Amniotic epithelial cell (primary cell): ENCODE data around the gene BLACAT1.
"Not testable (repeated sequence)": the region's sequence is repeated elsewhere in the genome, so short reads cannot be mapped to it uniquely, and the experiment has no call there.

ENCODE experiments used
- DNase-seq: peaks from one replicate; pipeline ENCODE4 v3.0.0-alpha.2; 2010; ENCODE audit warnings: low read depth

The BLACAT1 gene

GRCh38 chr1:205438213-205439158 lies 17.4 kb downstream of the BLACAT1 start:
- DNase-seq = peak; percentile 74

GRCh38 chr1:205437570-205437969 lies 18.3 kb downstream of the BLACAT1 start:
- no peak for DNase-seq

GRCh38 chr1:205436776-205437410 lies 19.0 kb downstream of the BLACAT1 start:
- DNase-seq = no peak

GRCh38 chr1:205435578-205436573 lies 20.0 kb downstream of the BLACAT1 start:
- DNase-seq = no peak

- DNase-seq = no peak
These were observed 21.1 kb downstream of the BLACAT1 start for GRCh38 chr1:205434738-205435137.

- not testable (repeated sequence) for DNase-seq
These were observed 23.2 kb downstream of the BLACAT1 start for GRCh38 chr1:205432692-205433091.

GRCh38 chr1:205432116-205432515 lies 23.7 kb downstream of the BLACAT1 start:
- no peak for DNase-seq

GRCh38 chr1:205430696-205431305 lies 25.0 kb downstream of the BLACAT1 start:
- peak; percentile 38 for DNase-seq

- no peak for DNase-seq
These were observed 25.8 kb downstream of the BLACAT1 start for GRCh38 chr1:205429762-205430695.

GRCh38 chr1:205424901-205425600 lies 30.8 kb downstream of the BLACAT1 start:
- no peak for DNase-seq

- no peak for DNase-seq
These were observed 31.9 kb downstream of the BLACAT1 start for GRCh38 chr1:205423814-205424399.

GRCh38 chr1:205422993-205423642 lies 32.7 kb downstream of the BLACAT1 start:
- DNase-seq = no peak

- no peak for DNase-seq
These were observed 34.0 kb downstream of the BLACAT1 start, which contains the start of gene LEMD1 for GRCh38 chr1:205421798-205422197. LEMD1 (minus strand) TSS chr1:205422056; CDS start chr1:205420536, 1,520 bp downstream.

GRCh38 chr1:205420938-205421337 lies 34.9 kb downstream of the BLACAT1 start:
- DNase-seq = no peak

- DNase-seq = no peak
These were observed 37.8 kb downstream of the BLACAT1 start for GRCh38 chr1:205417870-205418635.

- DNase-seq = no peak
These were observed 39.5 kb downstream of the BLACAT1 start for GRCh38 chr1:205416322-205416721.

- DNase-seq = no peak
These were observed 45.1 kb downstream of the BLACAT1 start for GRCh38 chr1:205410581-205411298.
